ENCODE data around the gene COMT. TPM values are rescaled to one million over a fixed set of nuclear protein-coding genes. Genes with fewer than 3 reads are reported as not detected.

The COMT gene
- total RNA-seq, 1 donor from 2014 or later: 403 TPM

DNA sequence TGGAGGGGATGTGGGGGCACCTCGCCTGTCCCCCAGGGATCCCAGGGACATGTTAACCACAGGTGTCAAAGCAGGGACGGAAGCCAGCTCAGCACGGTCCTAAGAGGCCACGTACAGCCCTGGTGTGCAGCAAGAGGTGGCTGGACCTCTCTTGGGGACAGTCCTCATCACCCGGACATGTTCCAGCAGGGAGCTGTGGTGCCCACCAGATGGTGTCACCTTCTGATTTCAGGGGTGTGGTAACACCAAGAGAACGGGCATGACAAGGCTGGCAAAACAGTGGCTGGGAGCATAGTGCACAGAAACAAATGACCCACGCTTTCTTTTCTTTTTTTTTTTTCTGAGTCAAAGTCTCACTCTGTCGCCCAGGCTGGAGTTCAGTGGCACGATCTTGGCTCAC is 25.6 kb upstream of the COMT start:
- TF ChIP-seq, protein P1, sequence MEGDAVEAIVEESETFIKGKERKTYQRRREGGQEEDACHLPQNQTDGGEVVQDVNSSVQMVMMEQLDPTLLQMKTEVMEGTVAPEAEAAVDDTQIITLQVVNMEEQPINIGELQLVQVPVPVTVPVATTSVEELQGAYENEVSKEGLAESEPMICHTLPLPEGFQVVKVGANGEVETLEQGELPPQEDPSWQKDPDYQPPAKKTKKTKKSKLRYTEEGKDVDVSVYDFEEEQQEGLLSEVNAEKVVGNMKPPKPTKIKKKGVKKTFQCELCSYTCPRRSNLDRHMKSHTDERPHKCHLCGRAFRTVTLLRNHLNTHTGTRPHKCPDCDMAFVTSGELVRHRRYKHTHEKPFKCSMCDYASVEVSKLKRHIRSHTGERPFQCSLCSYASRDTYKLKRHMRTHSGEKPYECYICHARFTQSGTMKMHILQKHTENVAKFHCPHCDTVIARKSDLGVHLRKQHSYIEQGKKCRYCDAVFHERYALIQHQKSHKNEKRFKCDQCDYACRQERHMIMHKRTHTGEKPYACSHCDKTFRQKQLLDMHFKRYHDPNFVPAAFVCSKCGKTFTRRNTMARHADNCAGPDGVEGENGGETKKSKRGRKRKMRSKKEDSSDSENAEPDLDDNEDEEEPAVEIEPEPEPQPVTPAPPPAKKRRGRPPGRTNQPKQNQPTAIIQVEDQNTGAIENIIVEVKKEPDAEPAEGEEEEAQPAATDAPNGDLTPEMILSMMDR (IDR thresholded peaks at IDR 0.05; ENCODE audit: insufficient read depth, low read length, poor library complexity, severe bottlenecking): no peak
- no peak for DNase-seq (ENCODE audit: low read depth)
- Histone ChIP-seq H3K36me3 (ENCODE audit: control insufficient read depth, insufficient read depth, low read length) (peaks cover 2% of the 10 kb centered on the region), H3K4me3 (ENCODE audit: low read depth, low read length) (no peak overlapping the region), H3K27me3 (ENCODE audit: control insufficient read depth, insufficient read depth, low read length) (no peaks in the 10 kb centered on the region)

DNA sequence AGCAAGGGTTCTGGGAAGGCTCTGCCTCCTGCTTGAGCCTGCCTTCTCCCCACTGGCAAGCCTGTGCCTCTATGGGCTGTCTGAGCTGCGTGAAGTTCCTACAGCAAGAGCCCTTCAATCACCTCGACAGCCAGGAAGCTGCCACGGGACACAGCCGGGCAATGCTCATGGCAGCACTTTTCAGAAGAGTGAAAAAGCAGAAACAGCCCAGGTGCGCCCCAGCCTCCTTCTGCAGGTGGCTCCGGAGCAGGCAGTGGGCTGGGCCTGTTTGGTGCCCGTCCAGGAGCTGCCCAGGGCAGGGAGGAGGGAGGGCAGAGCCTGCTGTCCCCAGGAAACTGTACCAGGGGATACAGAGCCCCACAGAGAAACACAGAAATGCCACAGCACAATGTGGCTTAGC is 24.6 kb upstream of the COMT start:
- Histone ChIP-seq H3K4me3 (ENCODE audit: low read depth, low read length) (no peak overlapping the region), H3K27me3 (ENCODE audit: control insufficient read depth, insufficient read depth, low read length) (no peaks in the 10 kb centered on the region), H3K36me3 (ENCODE audit: control insufficient read depth, insufficient read depth, low read length) (peaks cover 2% of the 10 kb centered on the region)
- TF ChIP-seq, protein P1 (IDR thresholded peaks at IDR 0.05; ENCODE audit: insufficient read depth, low read length, poor library complexity, severe bottlenecking): no peak
- no peak for DNase-seq (ENCODE audit: low read depth)

DNA sequence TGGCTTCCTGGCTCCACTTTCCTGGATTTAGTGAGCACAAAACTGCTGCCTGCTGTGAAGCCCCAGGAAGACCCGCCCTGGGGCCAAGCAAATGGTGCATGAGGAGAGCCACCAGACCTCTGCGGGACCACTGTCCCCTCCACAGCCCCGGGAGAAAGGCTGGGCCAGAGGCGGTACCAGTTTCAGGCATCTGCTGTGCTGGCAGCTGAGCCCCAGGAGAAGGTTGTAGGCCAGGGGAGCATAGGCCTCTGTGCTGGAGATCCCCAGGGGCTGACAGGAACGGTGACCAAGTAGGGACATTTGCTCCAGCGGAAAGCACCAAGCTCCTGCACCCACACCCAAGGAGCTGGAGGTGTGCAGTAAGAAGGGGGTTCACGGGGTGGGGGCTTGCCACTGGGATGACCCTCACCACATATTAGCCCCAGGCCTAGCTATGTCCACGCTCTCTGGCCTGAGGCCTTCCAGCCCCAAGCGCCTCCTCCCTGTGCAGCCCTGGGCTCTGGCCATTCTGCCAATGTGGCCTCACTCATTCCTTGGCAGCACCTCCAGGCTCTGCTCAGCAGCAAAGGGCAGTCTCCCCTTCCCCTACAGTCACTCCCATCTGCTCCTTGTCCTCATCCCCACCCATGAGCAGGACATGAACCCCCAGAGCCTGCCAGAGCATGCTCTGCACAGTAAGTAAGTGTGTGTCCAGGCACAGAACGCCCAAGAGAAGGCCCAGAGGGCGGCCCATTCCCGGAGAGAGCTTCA is 24.0 kb upstream of the COMT start:
- TF ChIP-seq, protein P1 (IDR thresholded peaks at IDR 0.05; ENCODE audit: insufficient read depth, low read length, poor library complexity, severe bottlenecking): no peak
- Histone ChIP-seq H3K4me3 (ENCODE audit: low read depth, low read length) (no peak overlapping the region), H3K36me3 (ENCODE audit: control insufficient read depth, insufficient read depth, low read length) (peaks cover 2% of the 10 kb centered on the region), H3K27me3 (ENCODE audit: control insufficient read depth, insufficient read depth, low read length) (no peaks in the 10 kb centered on the region)
- no peak for DNase-seq (ENCODE audit: low read depth)

DNA sequence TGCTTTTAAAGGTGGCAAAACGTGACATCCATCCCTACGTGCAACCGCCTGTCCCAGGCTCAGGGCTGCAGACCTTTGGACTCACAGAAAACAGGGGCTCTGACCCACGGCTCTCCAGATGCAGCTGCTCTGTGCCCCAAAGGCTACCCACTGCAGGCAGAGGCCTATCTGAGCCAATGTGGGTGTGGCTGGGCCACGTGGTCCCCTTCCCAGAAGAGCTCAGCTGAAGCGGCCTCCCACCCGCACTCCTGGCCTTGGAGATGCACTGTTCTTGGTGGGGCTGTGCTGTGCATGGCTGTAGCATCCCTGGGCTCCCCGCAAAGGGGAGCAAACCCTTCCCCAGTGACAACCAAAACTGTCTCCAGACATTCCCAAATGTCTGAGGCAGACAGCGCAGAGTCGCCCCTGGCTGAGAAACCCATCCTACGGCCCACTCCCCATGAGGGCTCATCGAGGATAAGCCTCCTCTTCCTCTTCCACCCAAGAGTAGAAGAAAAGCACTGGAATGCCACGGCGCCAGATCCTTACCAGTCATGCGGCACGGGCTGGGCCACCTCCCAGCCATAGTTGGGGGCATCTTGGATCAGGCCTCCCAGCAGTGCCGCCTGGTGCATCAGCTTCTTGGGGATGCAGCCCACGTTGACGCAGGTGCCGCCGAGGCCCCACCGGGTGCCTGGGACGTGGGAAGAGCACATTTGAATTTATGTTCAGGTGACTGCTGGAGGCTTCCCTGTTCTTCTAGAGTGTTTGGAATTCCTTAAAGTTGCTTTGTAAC is 23.1 kb upstream of the COMT start:
- H3K36me3 ChIP-seq (ENCODE audit: control insufficient read depth, insufficient read depth, low read length): peaks cover 2% of the 10 kb centered on the region
- TF ChIP-seq, protein P1 (IDR thresholded peaks at IDR 0.05; ENCODE audit: insufficient read depth, low read length, poor library complexity, severe bottlenecking): no peak
- no peaks in the 10 kb centered on the region for H3K27me3 ChIP-seq (ENCODE audit: control insufficient read depth, insufficient read depth, low read length)
- no peak for DNase-seq (ENCODE audit: low read depth)
- H3K4me3 ChIP-seq (ENCODE audit: low read depth, low read length): no peak overlapping the region

DNA sequence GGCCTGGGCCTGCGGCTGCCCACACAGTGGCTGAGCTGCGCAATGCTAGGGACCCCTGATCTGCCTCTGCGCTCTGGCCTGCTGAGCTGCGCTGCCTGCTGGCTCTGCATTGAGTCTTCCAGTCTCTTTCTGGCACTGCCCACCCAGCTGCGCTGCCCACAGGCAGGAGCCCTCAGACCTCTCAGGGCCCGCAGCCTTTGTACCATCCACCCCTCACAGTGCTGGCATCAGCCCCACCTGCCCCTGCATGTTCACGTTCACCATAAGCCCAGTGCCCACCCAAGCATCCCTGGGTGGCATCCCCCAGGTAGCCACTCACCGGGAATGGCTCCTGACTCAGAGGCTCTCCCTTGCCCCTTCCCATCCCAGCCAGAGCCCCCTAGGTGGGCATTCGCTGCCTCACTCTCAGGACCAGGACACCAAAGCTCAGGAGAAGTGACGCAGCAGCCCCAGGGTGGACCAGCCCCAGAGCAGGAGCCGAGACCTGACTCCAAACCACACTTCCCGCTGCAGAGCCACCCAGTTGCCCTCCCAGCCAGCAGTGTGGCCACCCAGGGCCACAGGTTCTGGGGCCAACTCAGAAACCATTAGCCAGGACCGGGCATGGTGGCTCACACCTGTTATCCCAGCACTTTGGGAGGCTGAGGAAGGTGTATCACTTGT is 21.7 kb upstream of the COMT start:
- TF ChIP-seq, protein P1 (IDR thresholded peaks at IDR 0.05; ENCODE audit: insufficient read depth, low read length, poor library complexity, severe bottlenecking): no peak
- DNase-seq (ENCODE audit: low read depth): no peak

More for the DNA sequence above, 21.7 kb upstream of the COMT start:
- H3K36me3 ChIP-seq (ENCODE audit: control insufficient read depth, insufficient read depth, low read length): no peaks in the 10 kb centered on the region
- H3K4me3 ChIP-seq (ENCODE audit: low read depth, low read length): no peak overlapping the region
- no peaks in the 10 kb centered on the region for H3K27me3 ChIP-seq (ENCODE audit: control insufficient read depth, insufficient read depth, low read length)
